ENCODE data around the gene DNER. TPM values are rescaled to one million over a fixed set of nuclear protein-coding genes. Genes with fewer than 3 reads are reported as not detected.

The DNER gene
- total and polyA plus RNA-seq, 2 of the 4 experiments (the other 2 are of a cell fraction), result under 0.01 to 0.14 TPM

- Histone ChIP-seq H4K20me1 (ENCODE audit: insufficient read depth, low read length) (no peaks in the 10 kb centered on the region), H2BK15ac (ENCODE audit: low read depth, low read length) (no peak overlapping the region), H3K4me3 (ENCODE audit: insufficient read depth, low read depth, low read length) (no peak overlapping the region), H2BK20ac (ENCODE audit: low read depth, low read length) (no peak overlapping the region), H3K9ac (ENCODE audit: low read depth, low read length) (no peak overlapping the region), H3K18ac (ENCODE audit: low read depth, low read length) (no peak overlapping the region), H3K27ac (ENCODE audit: insufficient read depth, low read length) (no peak overlapping the region), H2AK5ac (ENCODE audit: low read depth, low read length) (no peak overlapping the region), H4K91ac (ENCODE audit: insufficient read depth, low read depth, low read length) (no peak overlapping the region), H3K4me2 (ENCODE audit: low read depth, low read length) (no peak overlapping the region), H3K36me3 (ENCODE audit: control insufficient read depth, insufficient read depth, low read length) (no peaks in the 10 kb centered on the region), H2AK9ac (replicated peaks; ENCODE audit: low read depth, low read length, poor library complexity) (no peak overlapping the region), H3K27me3 (ENCODE audit: control insufficient read depth, insufficient read depth, low read length) (no peaks in the 10 kb centered on the region), H3K4ac (ENCODE audit: low read depth, low read length) (no peak overlapping the region), H3K23ac (ENCODE audit: low read depth, low read length) (no peak overlapping the region), H3K56ac (ENCODE audit: extremely low read depth, insufficient read depth, low read length) (no peak overlapping the region), H3K9me1 (ENCODE audit: insufficient read depth, low read length) (no peaks in the 10 kb centered on the region), H3K14ac (replicated peaks; ENCODE audit: low read depth, low read length) (no peak overlapping the region), H4K5ac (ENCODE audit: low read depth, low read length) (no peak overlapping the region), H3K4me1 (ENCODE audit: control insufficient read depth, insufficient read depth, low read length) (no peaks in the 10 kb centered on the region), H2BK120ac (ENCODE audit: low read depth, low read length) (no peak overlapping the region), H2BK5ac (ENCODE audit: low read depth, low read length, poor library complexity, severe bottlenecking) (no peak overlapping the region), H4K8ac (ENCODE audit: low read depth in 2 of 2, low read length in 2 of 2) (no peak overlapping the region), H3K79me1 (ENCODE audit: low read depth in 1 of 2, low read length in 2 of 2) (no peaks in the 10 kb centered on the region), H2AFZ (replicated peaks; ENCODE audit: low read length, poor library complexity) (no peak overlapping the region), H3K9me3 (ENCODE audit: control insufficient read depth, insufficient read depth, low read length) (no peaks in the 10 kb centered on the region)
- ATAC-seq (ENCODE audit: low read depth) (no peak), DNase-seq (no peak)
- intact Hi-C loops (cut with micrococcal nuclease) (loop anchor here (5.0 kb wide), 1 partner anchor 284 kb away; no protein-coding TSS in a partner anchor), in situ Hi-C loops (cut with MboI; ENCODE audit: low sequenced_read_pairs) (no loop called here), dilution Hi-C loops (cut with HindIII; ENCODE audit: low sequenced_read_pairs, unreplicated experiment) (no loop called here)
- no CpG with 5 or more reads among the region's 5 CpGs for WGBS, 2 experiments (ENCODE audit: extremely low coverage in 2 of 2, insufficient read length in 1 of 2)
- BruUV-seq (replicated peaks), result no TSS peak
- POLR2A ChIA-PET (ENCODE audit: unreplicated experiment), result no interaction called here
- TF ChIP-seq FOS (IDR thresholded peaks at IDR 0.05; ENCODE audit: low read depth, low read length) (no peak), CEBPB (IDR thresholded peaks at IDR 0.05; ENCODE audit: low read depth, low read length) (no peak), NFE2L2 (IDR thresholded peaks at IDR 0.05; ENCODE audit: low read depth, low read length) (no peak), RAD21 (IDR thresholded peaks at IDR 0.05; ENCODE audit: low read length) (no peak), MXI1 (IDR thresholded peaks at IDR 0.05; ENCODE audit: borderline replicate concordance, low read depth, low read length) (no peak), SMC3 (IDR thresholded peaks at IDR 0.05; ENCODE audit: low read depth, low read length) (no peak), MAZ (IDR thresholded peaks at IDR 0.05; ENCODE audit: borderline replicate concordance, low read depth, low read length) (no peak), RCOR1 (IDR thresholded peaks at IDR 0.05; ENCODE audit: insufficient replicate concordance, low read length) (no peak), RFX5 (IDR thresholded peaks at IDR 0.05; ENCODE audit: low read depth, low read length) (no peak), BHLHE40 (IDR thresholded peaks at IDR 0.05; ENCODE audit: low read depth, low read length) (no peak), CHD1 (IDR thresholded peaks at IDR 0.05; ENCODE audit: low read depth, low read length) (no peak), MAFK (IDR thresholded peaks at IDR 0.05; ENCODE audit: low read depth, low read length) (no peak), POLR2A (IDR thresholded peaks at IDR 0.05; ENCODE audit: low read depth, low read length) (no peak), ELK1 (IDR thresholded peaks at IDR 0.05; ENCODE audit: borderline replicate concordance, low read depth, low read length) (no peak)
- TF ChIP-seq, protein P1, sequence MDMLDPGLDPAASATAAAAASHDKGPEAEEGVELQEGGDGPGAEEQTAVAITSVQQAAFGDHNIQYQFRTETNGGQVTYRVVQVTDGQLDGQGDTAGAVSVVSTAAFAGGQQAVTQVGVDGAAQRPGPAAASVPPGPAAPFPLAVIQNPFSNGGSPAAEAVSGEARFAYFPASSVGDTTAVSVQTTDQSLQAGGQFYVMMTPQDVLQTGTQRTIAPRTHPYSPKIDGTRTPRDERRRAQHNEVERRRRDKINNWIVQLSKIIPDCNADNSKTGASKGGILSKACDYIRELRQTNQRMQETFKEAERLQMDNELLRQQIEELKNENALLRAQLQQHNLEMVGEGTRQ (IDR thresholded peaks at IDR 0.05; ENCODE audit: low read depth, low read length), result no peak
- TF ChIP-seq, protein P2, sequence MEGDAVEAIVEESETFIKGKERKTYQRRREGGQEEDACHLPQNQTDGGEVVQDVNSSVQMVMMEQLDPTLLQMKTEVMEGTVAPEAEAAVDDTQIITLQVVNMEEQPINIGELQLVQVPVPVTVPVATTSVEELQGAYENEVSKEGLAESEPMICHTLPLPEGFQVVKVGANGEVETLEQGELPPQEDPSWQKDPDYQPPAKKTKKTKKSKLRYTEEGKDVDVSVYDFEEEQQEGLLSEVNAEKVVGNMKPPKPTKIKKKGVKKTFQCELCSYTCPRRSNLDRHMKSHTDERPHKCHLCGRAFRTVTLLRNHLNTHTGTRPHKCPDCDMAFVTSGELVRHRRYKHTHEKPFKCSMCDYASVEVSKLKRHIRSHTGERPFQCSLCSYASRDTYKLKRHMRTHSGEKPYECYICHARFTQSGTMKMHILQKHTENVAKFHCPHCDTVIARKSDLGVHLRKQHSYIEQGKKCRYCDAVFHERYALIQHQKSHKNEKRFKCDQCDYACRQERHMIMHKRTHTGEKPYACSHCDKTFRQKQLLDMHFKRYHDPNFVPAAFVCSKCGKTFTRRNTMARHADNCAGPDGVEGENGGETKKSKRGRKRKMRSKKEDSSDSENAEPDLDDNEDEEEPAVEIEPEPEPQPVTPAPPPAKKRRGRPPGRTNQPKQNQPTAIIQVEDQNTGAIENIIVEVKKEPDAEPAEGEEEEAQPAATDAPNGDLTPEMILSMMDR (conservative IDR thresholded peaks at IDR 0.05; ENCODE audit: low read depth, low read length), result no peak
- CTCF ChIA-PET, result interaction anchor here (0.7 kb wide), 1 partner anchor 141 kb away, joined by 3 read pairs; no protein-coding TSS in a partner anchor
Measured at GRCh38 chr2:229433351-229433750, 281.0 kb downstream of the DNER start.

All from IMR-90 (cell line).